ENCODE results near the gene ARHGEF37. TPM values are rescaled to one million over a fixed set of nuclear protein-coding genes. Genes with fewer than 3 reads are reported as not detected.

Gene ARHGEF37
- total and polyA plus RNA-seq, 7 experiments from 2014 or later, result 0.43 to 1.8 (median 0.60) TPM; not detected in 1

- peaks cover 0 to 9% (median 0%) of the 10 kb centered on the region in 3 experiments for H3K9me3 ChIP-seq (ENCODE audit: control insufficient read depth in 2 of 3, low read length in 3 of 3)
- Mint-ChIP-seq H3K4me3 (no peak overlapping the region), H3K9me3 (peaks cover 0 to 25% (median 5%) of the 10 kb centered on the region in 11 donors), H3K27ac (no peak overlapping the region), H3K36me3 (peaks cover 0 to 12% (median 4%) of the 10 kb centered on the region in 5 donors), H3K27me3 (peaks cover 7 to 26% (median 12%) of the 10 kb centered on the region in 5 donors), H3K4me1 (peaks cover 0 to 1% (median 0%) of the 10 kb centered on the region in 7 donors)
- H3K27me3 ChIP-seq (ENCODE audit: control insufficient read depth in 2 of 2, insufficient read depth in 2 of 2, low read length in 2 of 2), result no peaks in the 10 kb centered on the region
- intact Hi-C loops (cut with micrococcal nuclease), result no loop called here
- H3K4me3 ChIP-seq (ENCODE audit: low read length), result no peak overlapping the region
- no peaks in the 10 kb centered on the region for H3K4me1 ChIP-seq (ENCODE audit: control insufficient read depth in 2 of 2, insufficient read depth in 2 of 2, low read length in 2 of 2)
- ChIA-PET CTCF (no interaction called here), POLR2A (no interaction called here)
- DNase-seq, result no peak
- no peak overlapping the region for H3K27ac ChIP-seq (ENCODE audit: low read depth, low read length)
- no peaks in the 10 kb centered on the region for H3K36me3 ChIP-seq (ENCODE audit: control insufficient read depth in 2 of 3, insufficient read depth in 3 of 3, low read length in 3 of 3)
- ATAC-seq, result no peak
Observed at GRCh38 chr5:149674686-149675085, 93.4 kb downstream of the ARHGEF37 start.

GRCh38 chr5:149675610-149676201 lies 94.4 kb downstream of the ARHGEF37 start:
- ChIA-PET POLR2A (no interaction called here), CTCF (no interaction called here)
- Histone ChIP-seq H3K27ac (ENCODE audit: low read depth, low read length) (no peak overlapping the region), H3K27me3 (ENCODE audit: control insufficient read depth in 2 of 2, insufficient read depth in 2 of 2, low read length in 2 of 2) (no peaks in the 10 kb centered on the region), H3K4me3 (ENCODE audit: low read length) (no peak overlapping the region), H3K9me3 (ENCODE audit: control insufficient read depth in 2 of 3, low read length in 3 of 3) (peaks cover 0 to 9% (median 0%) of the 10 kb centered on the region in 3 experiments), H3K4me1 (ENCODE audit: control insufficient read depth in 2 of 2, insufficient read depth in 2 of 2, low read length in 2 of 2) (no peaks in the 10 kb centered on the region), H3K36me3 (ENCODE audit: control insufficient read depth in 2 of 3, insufficient read depth in 3 of 3, low read length in 3 of 3) (no peaks in the 10 kb centered on the region)
- Mint-ChIP-seq H3K9me3 (peaks cover 0 to 25% (median 5%) of the 10 kb centered on the region in 11 donors), H3K36me3 (peaks cover 0 to 12% (median 4%) of the 10 kb centered on the region in 5 donors), H3K27me3 (peaks cover 7 to 29% (median 12%) of the 10 kb centered on the region in 5 donors), H3K4me3 (no peak overlapping the region), H3K4me1 (peaks cover 0 to 1% (median 0%) of the 10 kb centered on the region in 7 donors), H3K27ac (no peak overlapping the region)
- no peak for DNase-seq
- intact Hi-C loops (cut with micrococcal nuclease), result no loop called here
- ATAC-seq, result no peak

- H3K4me1 Mint-ChIP-seq, result peaks cover 0 to 1% (median 0%) of the 10 kb centered on the region in 7 donors
- peaks cover 0 to 4% (median 0%) of the 10 kb centered on the region in 5 donors for H3K36me3 Mint-ChIP-seq
- no peaks in the 10 kb centered on the region for H3K36me3 ChIP-seq (ENCODE audit: control insufficient read depth in 2 of 3, insufficient read depth in 3 of 3, low read length in 3 of 3)
- H3K27me3 ChIP-seq (ENCODE audit: control insufficient read depth in 2 of 2, insufficient read depth in 2 of 2, low read length in 2 of 2), result no peaks in the 10 kb centered on the region
- intact Hi-C loops (cut with micrococcal nuclease), result no loop called here
- peaks cover 0 to 9% (median 0%) of the 10 kb centered on the region in 11 donors for H3K9me3 Mint-ChIP-seq
- no peak overlapping the region for H3K27ac ChIP-seq (ENCODE audit: low read depth, low read length)
- ATAC-seq (peak; percentile 24), DNase-seq (no peak)
- ChIA-PET POLR2A (no interaction called here), CTCF (no interaction called here)
- no peaks in the 10 kb centered on the region for H3K4me1 ChIP-seq (ENCODE audit: control insufficient read depth in 2 of 2, insufficient read depth in 2 of 2, low read length in 2 of 2)
- peaks cover 7 to 25% (median 13%) of the 10 kb centered on the region in 5 donors for H3K27me3 Mint-ChIP-seq
- no peak overlapping the region for H3K4me3 Mint-ChIP-seq
- H3K4me3 ChIP-seq (ENCODE audit: low read length), result no peak overlapping the region
- no peaks in the 10 kb centered on the region for H3K9me3 ChIP-seq (ENCODE audit: control insufficient read depth in 2 of 3, low read length in 3 of 3)
- no peak overlapping the region for H3K27ac Mint-ChIP-seq
Observed at GRCh38 chr5:149677731-149678130, 96.4 kb downstream of the ARHGEF37 start.

GRCh38 chr5:149679876-149680809 lies 98.8 kb downstream of the ARHGEF37 start:
- H3K4me1 Mint-ChIP-seq, result no peaks in the 10 kb centered on the region
- POLR2A ChIA-PET, result interaction anchor here (0.6 kb wide), 1 partner anchor 18 kb away, joined by 4 read pairs; no protein-coding TSS in a partner anchor
- CTCF ChIA-PET, result interaction anchor here (1.1 kb wide), 1 partner anchor 148 kb away, joined by 3 read pairs; no protein-coding TSS in a partner anchor
- Histone ChIP-seq H3K4me1 (ENCODE audit: control insufficient read depth in 2 of 2, insufficient read depth in 2 of 2, low read length in 2 of 2) (no peaks in the 10 kb centered on the region), H3K9me3 (ENCODE audit: control insufficient read depth in 2 of 3, low read length in 3 of 3) (no peaks in the 10 kb centered on the region), H3K36me3 (ENCODE audit: control insufficient read depth in 2 of 3, insufficient read depth in 3 of 3, low read length in 3 of 3) (no peaks in the 10 kb centered on the region), H3K4me3 (ENCODE audit: low read length) (no peak overlapping the region), H3K27ac (ENCODE audit: low read depth, low read length) (no peak overlapping the region), H3K27me3 (ENCODE audit: control insufficient read depth in 2 of 2, insufficient read depth in 2 of 2, low read length in 2 of 2) (no peaks in the 10 kb centered on the region)
- ATAC-seq (peak; percentile 57), DNase-seq (no peak)
- peaks cover 8 to 30% (median 18%) of the 10 kb centered on the region in 5 donors for H3K27me3 Mint-ChIP-seq
- H3K36me3 Mint-ChIP-seq, result no peaks in the 10 kb centered on the region
- H3K4me3 Mint-ChIP-seq, result no peak overlapping the region
- H3K27ac Mint-ChIP-seq, result no peak overlapping the region
- peaks cover 0 to 1% (median 0%) of the 10 kb centered on the region in 11 donors for H3K9me3 Mint-ChIP-seq
- intact Hi-C loops (cut with micrococcal nuclease), result no loop called here

GRCh38 chr5:149680810-149681221 lies 99.5 kb downstream of the ARHGEF37 start:
- Mint-ChIP-seq H3K4me3 (no peak overlapping the region), H3K27ac (no peak overlapping the region), H3K36me3 (no peaks in the 10 kb centered on the region), H3K4me1 (no peaks in the 10 kb centered on the region), H3K9me3 (peaks cover 0 to 1% (median 0%) of the 10 kb centered on the region in 11 donors), H3K27me3 (peaks cover 8 to 27% (median 17%) of the 10 kb centered on the region in 5 donors)
- Histone ChIP-seq H3K4me3 (ENCODE audit: low read length) (no peak overlapping the region), H3K27me3 (ENCODE audit: control insufficient read depth in 2 of 2, insufficient read depth in 2 of 2, low read length in 2 of 2) (no peaks in the 10 kb centered on the region), H3K9me3 (ENCODE audit: control insufficient read depth in 2 of 3, low read length in 3 of 3) (no peaks in the 10 kb centered on the region), H3K36me3 (ENCODE audit: control insufficient read depth in 2 of 3, insufficient read depth in 3 of 3, low read length in 3 of 3) (no peaks in the 10 kb centered on the region), H3K4me1 (ENCODE audit: control insufficient read depth in 2 of 2, insufficient read depth in 2 of 2, low read length in 2 of 2) (no peaks in the 10 kb centered on the region), H3K27ac (ENCODE audit: low read depth, low read length) (no peak overlapping the region)
- peak; percentile 92 for ATAC-seq
- POLR2A ChIA-PET, result no interaction called here
- peak in 1 of 9 donors; percentile 14 for DNase-seq
- CTCF ChIA-PET, result no interaction called here
- intact Hi-C loops (cut with micrococcal nuclease), result no loop called here

GRCh38 chr5:149681252-149681651 lies 100.0 kb downstream of the ARHGEF37 start:
- Mint-ChIP-seq H3K36me3 (no peaks in the 10 kb centered on the region), H3K27me3 (peaks cover 11 to 24% (median 16%) of the 10 kb centered on the region in 5 donors), H3K4me3 (no peak overlapping the region), H3K4me1 (no peaks in the 10 kb centered on the region), H3K27ac (no peak overlapping the region), H3K9me3 (peaks cover 0 to 1% (median 0%) of the 10 kb centered on the region in 11 donors)
- ATAC-seq (no peak), DNase-seq (no peak)
- H3K9me3 ChIP-seq (ENCODE audit: control insufficient read depth in 2 of 3, low read length in 3 of 3), result no peaks in the 10 kb centered on the region
- no peak overlapping the region for H3K27ac ChIP-seq (ENCODE audit: low read depth, low read length)
- POLR2A ChIA-PET, result no interaction called here
- CTCF ChIA-PET, result no interaction called here
- no peaks in the 10 kb centered on the region for H3K27me3 ChIP-seq (ENCODE audit: control insufficient read depth in 2 of 2, insufficient read depth in 2 of 2, low read length in 2 of 2)
- no peaks in the 10 kb centered on the region for H3K4me1 ChIP-seq (ENCODE audit: control insufficient read depth in 2 of 2, insufficient read depth in 2 of 2, low read length in 2 of 2)
- H3K36me3 ChIP-seq (ENCODE audit: control insufficient read depth in 2 of 3, insufficient read depth in 3 of 3, low read length in 3 of 3), result no peaks in the 10 kb centered on the region
- no peak overlapping the region for H3K4me3 ChIP-seq (ENCODE audit: low read length)
- intact Hi-C loops (cut with micrococcal nuclease), result no loop called here
